AG10803 (cell line): ENCODE measurements around the gene DLG2.
"Not testable (repeated sequence)": the region's sequence is repeated elsewhere in the genome, so short reads cannot be mapped to it uniquely, and the experiment has no call there.

Experiments used
- DNase-seq: peaks from one replicate; pipeline ENCODE4 v3.0.0; 2010; ENCODE audit warnings: low read depth
- H3K4me3 ChIP-seq: 2 replicates; pipeline ENCODE4 v1.5.1; 2011; ENCODE audit warnings: mild to moderate bottlenecking, low read length, control low read depth
- TF ChIP-seq, protein P1 (sequence below): conservative IDR thresholded peaks from 2 replicates; pipeline ENCODE4 v1.5.1; 2011; ENCODE audit warnings: mild to moderate bottlenecking, low read length, control low read depth, inconsistent platforms

The DLG2 gene

DNA sequence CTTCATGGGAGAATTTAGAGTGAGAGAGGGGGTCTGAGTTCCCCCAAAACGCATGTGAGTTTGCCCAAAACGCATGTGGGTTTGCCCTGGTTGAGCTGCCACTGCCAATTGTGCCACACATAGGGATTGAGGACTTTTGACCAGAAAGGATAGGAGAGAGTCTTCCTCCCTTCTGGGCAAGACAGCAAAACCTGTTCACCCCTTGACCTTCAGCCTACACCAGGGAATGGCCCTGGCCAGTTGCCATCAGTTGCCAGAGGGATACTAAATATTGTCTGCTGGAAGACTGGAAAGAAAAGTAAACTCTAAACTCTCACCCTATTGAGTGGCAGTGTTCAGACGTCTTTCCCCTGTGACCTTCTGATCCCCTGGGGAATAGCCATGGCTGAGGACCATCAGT lies 363.8 kb downstream of the DLG2 start:
- H3K4me3 ChIP-seq = no peak overlapping the region
- TF ChIP-seq, protein P1, sequence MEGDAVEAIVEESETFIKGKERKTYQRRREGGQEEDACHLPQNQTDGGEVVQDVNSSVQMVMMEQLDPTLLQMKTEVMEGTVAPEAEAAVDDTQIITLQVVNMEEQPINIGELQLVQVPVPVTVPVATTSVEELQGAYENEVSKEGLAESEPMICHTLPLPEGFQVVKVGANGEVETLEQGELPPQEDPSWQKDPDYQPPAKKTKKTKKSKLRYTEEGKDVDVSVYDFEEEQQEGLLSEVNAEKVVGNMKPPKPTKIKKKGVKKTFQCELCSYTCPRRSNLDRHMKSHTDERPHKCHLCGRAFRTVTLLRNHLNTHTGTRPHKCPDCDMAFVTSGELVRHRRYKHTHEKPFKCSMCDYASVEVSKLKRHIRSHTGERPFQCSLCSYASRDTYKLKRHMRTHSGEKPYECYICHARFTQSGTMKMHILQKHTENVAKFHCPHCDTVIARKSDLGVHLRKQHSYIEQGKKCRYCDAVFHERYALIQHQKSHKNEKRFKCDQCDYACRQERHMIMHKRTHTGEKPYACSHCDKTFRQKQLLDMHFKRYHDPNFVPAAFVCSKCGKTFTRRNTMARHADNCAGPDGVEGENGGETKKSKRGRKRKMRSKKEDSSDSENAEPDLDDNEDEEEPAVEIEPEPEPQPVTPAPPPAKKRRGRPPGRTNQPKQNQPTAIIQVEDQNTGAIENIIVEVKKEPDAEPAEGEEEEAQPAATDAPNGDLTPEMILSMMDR = no peak
- DNase-seq = no peak

DNA sequence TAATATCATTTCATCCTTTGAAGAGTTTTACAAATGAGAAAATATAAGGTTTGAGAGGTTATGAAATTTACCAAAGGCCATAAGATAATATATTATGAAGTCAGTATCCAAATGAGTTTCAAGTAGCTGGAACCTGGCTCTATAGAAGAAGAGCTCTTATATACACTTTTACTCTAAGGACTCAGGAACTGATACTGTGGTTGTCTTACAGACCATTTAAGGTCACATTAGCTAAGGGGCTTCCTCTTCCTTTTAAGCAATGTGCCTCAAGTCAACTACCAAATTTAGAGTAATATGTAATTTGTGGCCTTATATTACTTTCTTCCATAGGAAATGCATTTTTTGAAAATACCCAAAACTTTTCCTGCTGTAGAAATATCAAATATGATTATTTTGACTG lies 369.3 kb downstream of the DLG2 start:
- TF ChIP-seq, protein P1 = no peak
- H3K4me3 ChIP-seq = no peak overlapping the region
- no peak for DNase-seq

DNA sequence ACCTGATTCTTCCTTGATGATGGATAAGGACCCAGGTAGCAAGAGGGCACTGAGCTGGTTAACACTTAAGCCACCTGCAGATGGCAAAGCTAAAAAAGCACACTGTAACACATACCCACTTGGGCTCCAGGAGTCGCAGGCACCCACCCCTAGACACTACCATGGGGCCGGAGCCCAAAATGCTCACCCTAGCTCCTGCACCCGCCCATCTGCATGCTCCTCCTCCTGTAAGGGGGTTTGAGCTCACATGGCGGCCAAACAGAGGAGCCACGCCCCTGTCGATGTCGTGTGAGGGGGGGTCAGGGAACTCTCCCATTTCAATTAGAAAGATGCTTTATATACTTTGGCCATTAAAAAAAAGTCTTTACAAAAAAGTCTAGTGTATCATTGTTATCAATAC lies 370.7 kb downstream of the DLG2 start:
- TF ChIP-seq, protein P1 = no peak
- no peak for DNase-seq

DNA sequence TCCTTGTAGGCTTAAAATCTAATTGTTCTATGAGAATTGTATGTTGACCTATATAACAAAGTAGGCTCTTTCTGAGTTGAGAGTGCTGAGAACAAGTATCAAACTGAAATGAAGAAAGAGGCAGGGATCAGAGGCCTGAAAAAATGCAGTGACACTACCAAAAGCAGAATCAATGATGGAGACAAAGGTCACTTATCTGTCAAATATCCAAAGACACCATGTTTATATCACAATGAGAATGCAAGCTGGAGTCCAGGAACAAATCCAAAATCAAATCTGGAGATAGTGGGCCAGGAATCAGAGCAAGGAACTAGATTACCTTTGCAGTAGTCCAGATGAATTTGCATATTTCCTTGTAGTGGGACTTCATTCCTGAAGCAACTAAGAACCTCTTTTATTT lies 377.7 kb downstream of the DLG2 start:
- DNase-seq = no peak
- H3K4me3 ChIP-seq = no peak overlapping the region
- TF ChIP-seq, protein P1 = no peak

More for the DNA sequence above, 370.7 kb downstream of the DLG2 start:
- no peak overlapping the region for H3K4me3 ChIP-seq

DNA sequence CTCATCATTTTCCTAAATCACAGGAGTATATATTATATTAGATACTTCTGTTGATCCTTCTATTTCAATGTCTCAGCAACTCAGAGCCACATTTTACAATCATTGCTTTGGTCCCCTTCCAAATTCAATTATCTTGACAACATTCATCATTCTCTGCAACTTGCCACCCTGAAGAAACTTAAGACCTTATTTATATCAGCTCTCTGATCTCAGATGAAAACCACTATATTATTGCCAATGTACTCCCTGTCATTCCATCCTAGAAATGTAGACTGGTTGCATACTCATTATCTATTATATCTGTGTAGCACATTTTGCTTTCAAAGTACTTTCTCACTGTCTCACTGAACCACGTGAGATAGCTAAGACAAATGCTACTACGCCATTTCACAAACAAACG lies 379.3 kb downstream of the DLG2 start:
- no peak overlapping the region for H3K4me3 ChIP-seq
- DNase-seq = no peak
- TF ChIP-seq, protein P1 = no peak

DNA sequence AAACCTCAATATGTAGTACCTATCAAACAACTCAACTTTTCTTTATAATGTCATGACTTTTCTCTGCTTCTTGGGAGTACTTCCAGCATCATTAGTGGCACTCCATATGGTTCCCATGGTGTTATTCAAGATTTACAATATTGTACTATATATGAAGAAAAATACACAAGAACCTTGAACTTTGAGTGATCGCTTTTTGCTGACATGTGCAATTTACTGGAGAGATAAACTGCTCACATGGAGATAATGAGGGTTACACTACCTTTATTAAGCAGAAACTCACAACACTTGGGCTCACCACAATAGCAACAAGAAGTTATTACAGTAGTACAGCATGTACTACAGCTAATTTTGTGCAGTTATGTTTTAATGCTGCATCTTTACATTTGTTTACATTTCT lies 388.2 kb downstream of the DLG2 start:
- TF ChIP-seq, protein P1 = no peak
- no peak overlapping the region for H3K4me3 ChIP-seq
- DNase-seq = no peak

DNA sequence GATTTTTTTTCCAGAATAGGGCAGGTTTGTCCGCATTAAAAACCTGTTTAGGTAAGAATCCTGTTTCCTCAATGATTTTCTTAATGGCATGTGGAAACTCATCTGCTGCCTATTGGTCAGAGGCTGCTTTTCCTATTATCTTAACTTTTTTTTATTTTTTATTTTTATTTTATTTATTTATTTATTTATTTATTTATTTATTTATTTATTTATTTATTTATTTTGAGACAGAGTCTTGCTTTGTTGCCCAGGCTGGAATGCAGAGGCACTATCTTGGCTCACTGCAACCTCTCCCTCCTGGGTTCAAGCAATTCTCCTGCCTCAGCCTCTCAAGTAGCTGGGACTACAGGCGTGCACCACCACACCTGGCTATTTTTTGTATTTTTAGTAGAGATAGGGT lies 389.1 kb downstream of the DLG2 start:
- H3K4me3 ChIP-seq, DNase-seq: not testable (repeated sequence)

DNA sequence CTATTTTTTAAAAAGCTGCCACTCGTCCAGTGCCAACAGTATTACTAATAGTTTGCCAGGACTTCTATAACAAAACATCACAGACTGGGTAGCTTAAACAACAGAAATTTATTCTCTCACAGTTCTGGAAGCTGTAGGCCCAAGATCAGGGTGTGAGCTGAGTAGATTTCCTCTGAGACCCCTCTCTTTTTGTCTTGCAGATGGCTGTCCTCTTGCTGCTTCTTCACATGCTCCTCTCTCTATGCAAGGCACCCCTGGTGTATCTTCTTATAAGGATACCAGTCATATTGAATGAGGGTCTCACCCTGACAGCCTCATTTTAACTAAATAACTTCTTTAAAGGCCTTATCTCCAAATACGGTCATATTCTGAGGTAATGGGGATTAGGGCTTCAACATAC lies 390.9 kb downstream of the DLG2 start:
- H3K4me3 ChIP-seq = no peak overlapping the region
- TF ChIP-seq, protein P1 = no peak
- DNase-seq = no peak
